ENCODE measurements around the gene NME5.
"Not testable (repeated sequence)": the region's sequence is repeated elsewhere in the genome, so short reads cannot be mapped to it uniquely, and the experiment has no call there.

NME5 gene

DNA sequence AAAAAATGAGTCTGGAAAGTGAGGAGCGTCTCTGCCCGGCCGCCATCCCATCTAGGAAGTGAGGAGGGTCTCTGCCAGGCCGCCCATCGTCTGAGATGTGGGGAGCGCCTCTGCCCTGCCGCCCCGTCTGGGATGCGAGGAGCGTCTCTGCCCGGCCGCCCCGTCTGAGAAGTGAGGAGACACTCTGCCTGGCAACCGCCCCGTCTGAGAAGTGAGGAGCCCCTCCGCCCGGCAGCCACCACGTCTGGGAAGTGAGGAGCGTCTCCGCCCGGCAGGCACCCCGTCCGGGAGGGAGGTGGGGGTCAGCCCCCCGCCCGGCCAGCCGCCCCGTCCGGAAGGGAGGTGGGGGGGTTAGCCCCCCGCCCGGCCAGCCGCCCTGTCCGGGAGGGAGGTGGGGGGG is 69.2 kb downstream of the NME5 start:
- not testable (repeated sequence) for DNase-seq

DNA sequence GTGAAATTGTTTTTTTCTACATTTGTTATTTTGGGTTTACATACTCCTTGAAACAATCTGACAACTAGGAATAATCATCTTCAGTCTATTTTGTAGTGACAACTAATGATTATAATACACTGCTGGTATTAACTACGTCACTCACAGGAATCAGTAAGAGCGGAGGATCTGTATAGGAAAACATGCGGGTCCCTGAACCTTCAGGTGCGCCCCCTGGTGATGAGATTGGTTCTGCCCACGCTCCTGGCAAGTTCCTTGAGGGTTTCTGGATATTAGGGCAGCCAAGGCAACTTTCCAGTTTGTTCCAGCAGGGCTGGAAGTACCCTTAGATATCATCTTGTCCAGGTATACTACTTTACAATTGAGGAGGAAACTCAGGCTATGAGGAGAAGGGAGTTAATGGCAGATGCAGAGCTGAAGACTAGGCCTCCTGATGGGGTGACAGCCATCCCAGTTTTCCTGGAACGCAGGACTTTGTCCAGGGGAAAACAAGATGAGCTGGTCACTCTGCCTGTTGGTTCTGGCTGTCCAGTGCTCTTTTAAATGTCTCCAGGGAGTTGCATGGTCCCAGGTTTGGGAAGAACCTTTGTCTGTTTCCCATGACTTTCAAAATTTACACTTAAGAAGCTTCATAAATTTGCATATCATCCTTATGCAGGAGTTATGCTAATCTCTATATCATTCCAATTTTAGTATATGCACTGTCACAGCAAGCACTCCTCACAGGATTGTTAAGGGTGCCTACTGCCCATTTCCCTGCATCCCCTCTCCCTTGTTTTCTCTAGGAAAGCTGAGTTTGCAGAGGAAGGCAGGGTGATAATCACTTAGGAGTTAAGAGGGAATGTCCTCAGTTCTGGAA is 70.3 kb downstream of the NME5 start:
- peak; percentile 25 for DNase-seq

DNA sequence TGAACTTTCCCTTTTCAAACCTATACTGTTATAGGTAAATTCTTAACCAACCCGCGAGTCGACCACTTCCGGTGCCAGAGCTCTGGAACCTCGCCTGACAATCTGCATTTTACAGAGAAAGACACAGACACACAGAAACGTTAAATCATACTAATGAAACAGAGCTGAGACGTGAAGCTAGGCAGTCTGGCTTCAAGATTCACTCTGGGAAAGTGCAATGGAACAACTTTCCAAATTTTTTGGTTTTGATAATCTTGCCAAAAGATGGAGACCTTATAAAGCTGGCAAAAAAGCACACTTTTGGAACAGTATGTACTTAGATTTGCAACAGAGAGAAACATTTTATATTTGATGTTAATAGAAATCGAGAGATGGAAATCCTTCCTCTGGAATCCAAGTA is 71.3 kb downstream of the NME5 start:
- no peak for DNase-seq

All from NCI-H1048 (cell line).